Smooth muscle cell (in vitro differentiated cells): ENCODE results near the gene ALK. TPM values are rescaled to one million over a fixed set of nuclear protein-coding genes. Genes with fewer than 3 reads are reported as not detected.

Source experiments
- DNase-seq: peaks from one replicate; lab custom pipeline; 2025; ENCODE audit not compliant: unreplicated experiment; lab: John Stamatoyannopoulos, UW
- H2AFZ ChIP-seq: fragments of 200-600 bp; sonication (generic); 2 replicates; pipeline ENCODE4 v1.6.0; 2016; ENCODE audit warnings: antibody characterized with exemption, low read depth, mild to moderate bottlenecking
- H3F3A ChIP-seq: fragments of 200-600 bp; sonication (generic); 2 replicates; pipeline ENCODE4 v1.6.0; 2017; ENCODE audit warnings: antibody characterized with exemption, low read depth
- H3K27ac ChIP-seq: fragments of 200-600 bp; sonication (generic); 2 replicates; pipeline ENCODE4 v1.5.1; 2016; ENCODE audit warnings: low read depth, mild to moderate bottlenecking
- H3K27me3 ChIP-seq: fragments of 200-600 bp; sonication (generic); 2 replicates; pipeline ENCODE4 v1.6.1; 2016; ENCODE audit warnings: low read depth, mild to moderate bottlenecking
- H3K36me3 ChIP-seq: fragments of 200-600 bp; sonication (generic); 2 replicates; pipeline ENCODE4 v1.5.1; 2016; ENCODE audit warnings: low read depth
- H3K4me1 ChIP-seq: fragments of 200-600 bp; sonication (generic); 2 replicates; pipeline ENCODE4 v1.5.1; 2016; ENCODE audit warnings: low read depth
- H3K4me2 ChIP-seq: fragments of 200-600 bp; sonication (generic); 2 replicates; pipeline ENCODE4 v1.6.0; 2016; ENCODE audit warnings: mild to moderate bottlenecking
- H3K4me3 ChIP-seq: fragments of 200-600 bp; sonication (generic); 2 replicates; pipeline ENCODE4 v1.5.1; 2016; ENCODE audit warnings: mild to moderate bottlenecking
- H3K79me2 ChIP-seq: fragments of 200-600 bp; sonication (generic); 2 replicates; pipeline ENCODE4 v1.6.0; 2016; ENCODE audit warnings: low read depth, mild to moderate bottlenecking
- H3K9ac ChIP-seq: fragments of 200-600 bp; sonication (generic); 2 replicates; pipeline ENCODE4 v1.6.0; 2016; ENCODE audit warnings: low read depth
- H3K9me3 ChIP-seq: fragments of 200-600 bp; sonication (generic); replicated peaks from 2 replicates; pipeline ENCODE4 v1.5.1; 2016; ENCODE audit warnings: low read depth
- H4K20me1 ChIP-seq: fragments of 200-600 bp; sonication (generic); 2 replicates; pipeline ENCODE4 v1.6.0; 2016; ENCODE audit warnings: low read depth
- WGBS: methylation state at CpG from one replicate; pipeline ENCODE4 v1.1.7; 2016; ENCODE audit warnings: low lambda C conversion rate; 5-methylcytosine and 5-hydroxymethylcytosine counted together
- polyA plus RNA-seq: library from polyadenylated mRNA; unstranded; fragments of >200 nt; fragmentation: Nextera tagmentation; extraction: Ambion mirVana; gene quantifications from 2 replicates; pipeline ENCODE4 v1.2.1, GENCODE V29; 2016
- total RNA-seq: library from RNA; depleted of rRNA; stranded (reverse); fragments of >200 nt; gene quantifications from 2 replicates; pipeline ENCODE4 v1.2.3, GENCODE V29; 2014
- TF ChIP-seq, protein P1 (sequence below): fragments of 200-600 bp; sonication (generic); IDR thresholded peaks from 2 replicates; pipeline ENCODE4 v1.5.1; 2017; ENCODE audit warnings: borderline replicate concordance, mild to moderate bottlenecking, antibody characterized with exemption; ENCODE audit not compliant: insufficient read depth, poor library complexity, severe bottlenecking

ALK gene
- total and polyA plus RNA-seq, 2 experiments from 2014 or later, result 0.13 to 0.19 TPM

DNA sequence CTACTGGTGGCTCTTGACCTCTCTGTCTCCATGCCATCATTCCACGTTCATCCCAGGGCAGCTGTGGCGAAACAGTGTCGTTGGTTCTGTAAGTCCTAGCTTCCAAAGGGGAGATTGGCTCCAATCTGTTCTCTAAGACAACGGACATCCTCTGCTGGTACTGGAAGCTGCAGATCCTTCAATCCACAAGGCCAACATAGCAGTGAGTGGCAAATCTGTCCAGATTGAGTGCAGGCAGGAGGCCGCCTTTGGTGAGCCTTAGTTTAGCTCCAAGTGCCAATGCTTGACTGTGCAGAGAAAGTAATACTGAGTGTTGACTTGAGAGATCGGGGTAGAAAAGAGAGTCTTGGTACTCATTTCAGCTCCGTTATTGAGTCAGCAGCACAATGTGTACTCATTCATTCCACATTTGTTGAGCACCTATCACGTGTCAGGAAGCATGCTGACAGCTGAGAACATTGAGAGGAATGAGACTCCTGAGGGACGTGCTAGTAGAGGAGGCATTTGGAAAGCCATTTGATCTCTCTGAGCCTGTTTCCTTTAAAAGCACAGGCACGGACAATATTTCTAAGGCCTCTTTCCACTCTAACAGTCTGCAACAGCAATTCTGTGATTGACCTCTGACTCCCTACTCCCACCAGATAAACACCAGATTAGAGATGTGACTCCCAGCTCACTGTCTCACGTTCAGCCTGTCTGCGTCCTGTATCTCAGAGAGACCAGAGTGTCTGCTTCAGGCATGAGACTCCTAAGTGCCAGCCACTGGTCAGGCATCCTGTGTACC lies 500.2 kb downstream of the ALK start:
- H3K36me3 ChIP-seq, result no peaks in the 10 kb centered on the region
- no peaks in the 10 kb centered on the region for H4K20me1 ChIP-seq
- H3K4me3 ChIP-seq, result no peak overlapping the region
- peaks cover 7% of the 10 kb centered on the region for H3K27me3 ChIP-seq
- peak overlapping the region; percentile 62 for H3K4me2 ChIP-seq
- no peaks in the 10 kb centered on the region for H3K4me1 ChIP-seq
- H3K79me2 ChIP-seq, result no peaks in the 10 kb centered on the region
- no peak overlapping the region for H3K27ac ChIP-seq
- 54% methylated on average over 12 of the region's 12 CpGs for WGBS
- H3K9ac ChIP-seq, result no peak overlapping the region
- TF ChIP-seq, protein P1, sequence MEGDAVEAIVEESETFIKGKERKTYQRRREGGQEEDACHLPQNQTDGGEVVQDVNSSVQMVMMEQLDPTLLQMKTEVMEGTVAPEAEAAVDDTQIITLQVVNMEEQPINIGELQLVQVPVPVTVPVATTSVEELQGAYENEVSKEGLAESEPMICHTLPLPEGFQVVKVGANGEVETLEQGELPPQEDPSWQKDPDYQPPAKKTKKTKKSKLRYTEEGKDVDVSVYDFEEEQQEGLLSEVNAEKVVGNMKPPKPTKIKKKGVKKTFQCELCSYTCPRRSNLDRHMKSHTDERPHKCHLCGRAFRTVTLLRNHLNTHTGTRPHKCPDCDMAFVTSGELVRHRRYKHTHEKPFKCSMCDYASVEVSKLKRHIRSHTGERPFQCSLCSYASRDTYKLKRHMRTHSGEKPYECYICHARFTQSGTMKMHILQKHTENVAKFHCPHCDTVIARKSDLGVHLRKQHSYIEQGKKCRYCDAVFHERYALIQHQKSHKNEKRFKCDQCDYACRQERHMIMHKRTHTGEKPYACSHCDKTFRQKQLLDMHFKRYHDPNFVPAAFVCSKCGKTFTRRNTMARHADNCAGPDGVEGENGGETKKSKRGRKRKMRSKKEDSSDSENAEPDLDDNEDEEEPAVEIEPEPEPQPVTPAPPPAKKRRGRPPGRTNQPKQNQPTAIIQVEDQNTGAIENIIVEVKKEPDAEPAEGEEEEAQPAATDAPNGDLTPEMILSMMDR, result no peak
- no peaks in the 10 kb centered on the region for H3K9me3 ChIP-seq
- peak overlapping the region; percentile 15 for H2AFZ ChIP-seq
- DNase-seq, result no peak
- no peaks in the 10 kb centered on the region for H3F3A ChIP-seq

DNA sequence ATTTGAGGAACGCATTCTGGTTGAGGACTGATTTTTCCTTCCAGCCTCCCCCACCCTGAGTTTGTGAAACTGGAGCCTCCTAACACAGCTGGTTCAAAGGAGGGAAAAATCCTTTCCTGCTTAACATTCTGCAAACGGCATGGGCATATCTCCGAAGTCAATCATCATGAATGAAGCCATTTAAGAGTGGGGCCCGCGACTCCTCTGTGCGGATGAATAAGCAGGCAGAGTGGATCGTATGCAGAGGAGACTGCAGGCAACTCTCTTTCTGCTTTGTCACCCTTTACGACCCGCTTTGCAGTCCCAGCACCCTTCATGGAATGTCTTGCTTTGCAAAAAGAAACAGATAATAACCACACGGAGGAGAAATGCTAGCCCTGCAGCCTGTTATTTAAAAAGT lies 500.9 kb downstream of the ALK start:
- no peak overlapping the region for H3K27ac ChIP-seq
- H3K4me3 ChIP-seq, result no peak overlapping the region
- H3K27me3 ChIP-seq, result peaks cover 7% of the 10 kb centered on the region
- H3K9ac ChIP-seq, result no peak overlapping the region
- H3K4me1 ChIP-seq, result no peaks in the 10 kb centered on the region
- TF ChIP-seq, protein P1, result no peak
- H3K9me3 ChIP-seq, result no peaks in the 10 kb centered on the region
- 14% methylated on average over 10 of the region's 10 CpGs for WGBS
- no peaks in the 10 kb centered on the region for H4K20me1 ChIP-seq
- H3K36me3 ChIP-seq, result no peaks in the 10 kb centered on the region
- peak overlapping the region; percentile 62 for H3K4me2 ChIP-seq
- no peak for DNase-seq
- H3F3A ChIP-seq, result no peaks in the 10 kb centered on the region
- no peaks in the 10 kb centered on the region for H3K79me2 ChIP-seq
- H2AFZ ChIP-seq, result peak overlapping the region; percentile 15

DNA sequence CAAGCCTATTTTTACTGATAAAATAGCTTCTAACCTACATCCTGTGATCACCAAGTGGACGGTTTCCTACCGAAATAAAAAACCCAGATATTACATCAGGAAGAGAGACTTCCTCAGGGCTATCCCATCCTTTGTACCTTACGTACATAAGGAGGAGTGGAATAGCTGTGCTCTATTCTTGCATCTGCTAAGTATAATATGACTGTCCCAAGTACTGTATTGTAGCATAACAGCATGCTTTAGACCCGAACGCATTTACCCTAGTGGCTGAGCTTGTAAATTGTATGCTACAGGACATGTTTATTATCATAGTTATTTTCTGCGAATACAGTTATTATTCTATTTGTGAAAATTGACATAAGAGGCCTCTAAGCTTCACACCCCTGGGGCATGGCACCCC lies 503.8 kb downstream of the ALK start:
- TF ChIP-seq, protein P1, result no peak
- H3K4me1 ChIP-seq, result no peaks in the 10 kb centered on the region
- H4K20me1 ChIP-seq, result no peaks in the 10 kb centered on the region
- H3K36me3 ChIP-seq, result no peaks in the 10 kb centered on the region
- no peak overlapping the region for H3K9ac ChIP-seq
- H3F3A ChIP-seq, result no peaks in the 10 kb centered on the region
- no peaks in the 10 kb centered on the region for H3K79me2 ChIP-seq
- no peak overlapping the region for H3K4me3 ChIP-seq
- H3K27me3 ChIP-seq, result peaks cover 2% of the 10 kb centered on the region
- no peak overlapping the region for H2AFZ ChIP-seq
- no peak for DNase-seq
- no peaks in the 10 kb centered on the region for H3K9me3 ChIP-seq
- 93% methylated on average over 6 of the region's 6 CpGs for WGBS
- H3K27ac ChIP-seq, result no peak overlapping the region
- H3K4me2 ChIP-seq, result no peak overlapping the region
